ENCODE measurements around the gene RAPGEF1.

RAPGEF1 gene

GRCh38 chr9:131673531-131673930, 66.3 kb downstream of the RAPGEF1 start:
- no peak for DNase-seq (ENCODE audit: low read depth)
- TF ChIP-seq CTCF (conservative IDR thresholded peaks at IDR 0.05; ENCODE audit: low read depth, low read length), result no peak

GRCh38 chr9:131673068-131673467, 66.8 kb downstream of the RAPGEF1 start:
- no peak overlapping the region for H3K4me3 ChIP-seq (ENCODE audit: low read depth, low read length)
- no peak for DNase-seq (ENCODE audit: low read depth)
- TF ChIP-seq CTCF (conservative IDR thresholded peaks at IDR 0.05; ENCODE audit: low read depth, low read length), result no peak

More at GRCh38 chr9:131673531-131673930, 66.3 kb downstream of the RAPGEF1 start:
- no peak overlapping the region for H3K4me3 ChIP-seq (ENCODE audit: low read depth, low read length)

GRCh38 chr9:131672451-131672850, 67.4 kb downstream of the RAPGEF1 start:
- no peak for TF ChIP-seq CTCF (conservative IDR thresholded peaks at IDR 0.05; ENCODE audit: low read depth, low read length)
- DNase-seq (ENCODE audit: low read depth), result no peak
- H3K4me3 ChIP-seq (ENCODE audit: low read depth, low read length), result no peak overlapping the region

GRCh38 chr9:131671133-131671520, 68.7 kb downstream of the RAPGEF1 start:
- H3K4me3 ChIP-seq (ENCODE audit: low read depth, low read length), result no peak overlapping the region
- TF ChIP-seq CTCF (conservative IDR thresholded peaks at IDR 0.05; ENCODE audit: low read depth, low read length), result no peak
- DNase-seq (ENCODE audit: low read depth), result no peak

GRCh38 chr9:131670247-131671132, 69.4 kb downstream of the RAPGEF1 start:
- no peak for DNase-seq (ENCODE audit: low read depth)
- no peak for TF ChIP-seq CTCF (conservative IDR thresholded peaks at IDR 0.05; ENCODE audit: low read depth, low read length)
- H3K4me3 ChIP-seq (ENCODE audit: low read depth, low read length), result no peak overlapping the region

- TF ChIP-seq CTCF (conservative IDR thresholded peaks at IDR 0.05; ENCODE audit: low read depth, low read length), result no peak
- no peak for DNase-seq (ENCODE audit: low read depth)
- no peak overlapping the region for H3K4me3 ChIP-seq (ENCODE audit: low read depth, low read length)
Measured at GRCh38 chr9:131669269-131670157, 70.4 kb downstream of the RAPGEF1 start.
